BE2C (cell line): ENCODE results near the gene INHA.

Source experiments
- DNase-seq: peaks from one replicate; pipeline ENCODE4 v3.0.0-alpha.2; 2020
- H3K27me3 ChIP-seq: fragments of 250-450 bp; sonication (Bioruptor Pico); 2 replicates; pipeline ENCODE4 v1.5.1; 2020; ENCODE audit warnings: mild to moderate bottlenecking
- H3K36me3 ChIP-seq: fragments of 250-450 bp; sonication (Bioruptor Pico); 2 replicates; pipeline ENCODE4 v1.5.1; 2020; ENCODE audit warnings: mild to moderate bottlenecking
- H3K4me1 ChIP-seq: fragments of 250-450 bp; sonication (Bioruptor Pico); 2 replicates; pipeline ENCODE4 v1.5.1; 2020
- H3K4me3 ChIP-seq: 2 replicates; pipeline ENCODE4 v1.5.1; 2011; ENCODE audit warnings: low read depth, low read length
- H3K9me3 ChIP-seq: fragments of 250-450 bp; sonication (Bioruptor Pico); 2 replicates; pipeline ENCODE4 v1.5.1; 2020
- CTCF ChIP-seq: IDR thresholded peaks from 2 replicates; pipeline ENCODE4 v1.5.1; 2012; ENCODE audit warnings: mild to moderate bottlenecking, low read depth, low read length

The INHA gene

GRCh38 chr2:219607931-219608330 lies 35.8 kb downstream of the INHA start:
- no peaks in the 10 kb centered on the region for H3K27me3 ChIP-seq
- peaks cover 14% of the 10 kb centered on the region for H3K36me3 ChIP-seq
- TF ChIP-seq CTCF, result no peak
- no peak for DNase-seq
- H3K4me3 ChIP-seq, result no peak overlapping the region
- H3K4me1 ChIP-seq, result no peaks in the 10 kb centered on the region
- no peaks in the 10 kb centered on the region for H3K9me3 ChIP-seq

GRCh38 chr2:219608399-219608964 lies 36.4 kb downstream of the INHA start:
- Histone ChIP-seq H3K36me3 (peaks cover 14% of the 10 kb centered on the region), H3K27me3 (no peaks in the 10 kb centered on the region), H3K4me3 (no peak overlapping the region), H3K4me1 (no peaks in the 10 kb centered on the region), H3K9me3 (no peaks in the 10 kb centered on the region)
- TF ChIP-seq CTCF, result no peak
- DNase-seq, result no peak

DNA sequence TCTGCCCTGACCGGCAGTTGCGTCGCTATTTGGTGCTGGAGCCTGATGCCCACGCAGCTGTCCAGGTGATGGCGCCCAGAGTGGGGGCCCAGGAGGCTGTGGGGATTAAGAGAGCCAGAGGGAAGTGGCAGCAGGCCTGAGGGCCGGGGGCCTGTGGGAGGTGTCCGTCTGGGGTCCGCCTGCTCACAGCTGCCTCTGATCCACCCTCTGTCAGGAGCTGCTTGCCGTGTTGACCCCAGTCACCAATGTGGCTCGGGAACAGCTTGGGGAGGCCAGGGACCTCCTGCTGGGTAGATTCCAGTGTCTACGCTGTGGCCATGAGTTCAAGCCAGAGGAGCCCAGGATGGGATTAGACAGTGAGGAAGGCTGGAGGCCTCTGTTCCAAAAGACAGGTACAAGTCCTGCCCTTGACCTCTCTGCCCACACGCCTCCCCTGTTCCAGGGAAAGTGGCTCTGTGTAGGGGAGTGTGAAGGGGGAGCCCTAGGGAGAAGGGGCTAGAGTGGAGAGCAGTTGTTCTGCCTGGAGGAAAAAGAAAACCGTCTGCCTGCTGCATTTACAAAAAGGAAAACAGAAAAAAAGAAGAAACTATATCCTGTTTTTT lies 37.1 kb downstream of the INHA start:
- DNase-seq, result no peak
- H3K27me3 ChIP-seq, result no peaks in the 10 kb centered on the region
- no peaks in the 10 kb centered on the region for H3K9me3 ChIP-seq
- no peak for TF ChIP-seq CTCF
- peaks cover 14% of the 10 kb centered on the region for H3K36me3 ChIP-seq
- no peak overlapping the region for H3K4me3 ChIP-seq
- H3K4me1 ChIP-seq, result no peaks in the 10 kb centered on the region

DNA sequence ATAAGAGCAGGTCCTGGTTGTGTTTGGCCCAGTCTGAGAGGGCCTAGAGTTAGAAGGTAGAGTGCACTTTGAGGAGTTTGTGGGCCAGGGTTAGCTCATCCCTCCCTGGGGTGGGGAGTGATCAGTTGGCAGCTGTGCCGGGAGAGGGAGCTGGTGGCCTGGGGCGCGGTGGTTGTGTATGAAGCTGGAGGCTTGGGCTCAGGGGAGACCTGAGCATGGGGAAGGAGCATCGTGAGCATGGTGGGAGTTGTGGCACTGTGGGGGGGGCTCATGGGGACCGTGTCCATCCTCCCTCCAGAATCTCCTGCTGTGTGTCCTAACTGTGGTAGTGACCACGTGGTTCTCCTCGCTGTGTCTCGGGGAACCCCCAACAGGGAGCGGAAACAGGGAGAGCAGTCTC lies 39.2 kb downstream of the INHA start:
- H3K4me1 ChIP-seq, result no peaks in the 10 kb centered on the region
- H3K36me3 ChIP-seq, result peaks cover 9% of the 10 kb centered on the region
- TF ChIP-seq CTCF, result no peak
- H3K9me3 ChIP-seq, result no peaks in the 10 kb centered on the region
- no peaks in the 10 kb centered on the region for H3K27me3 ChIP-seq
- no peak overlapping the region for H3K4me3 ChIP-seq
- DNase-seq, result no peak

- Histone ChIP-seq H3K36me3 (peaks cover 10% of the 10 kb centered on the region), H3K4me3 (no peak overlapping the region), H3K27me3 (no peaks in the 10 kb centered on the region), H3K9me3 (no peaks in the 10 kb centered on the region), H3K4me1 (no peaks in the 10 kb centered on the region)
- no peak for TF ChIP-seq CTCF
- DNase-seq, result no peak
These were observed 39.9 kb downstream of the INHA start for GRCh38 chr2:219611866-219612576.

DNA sequence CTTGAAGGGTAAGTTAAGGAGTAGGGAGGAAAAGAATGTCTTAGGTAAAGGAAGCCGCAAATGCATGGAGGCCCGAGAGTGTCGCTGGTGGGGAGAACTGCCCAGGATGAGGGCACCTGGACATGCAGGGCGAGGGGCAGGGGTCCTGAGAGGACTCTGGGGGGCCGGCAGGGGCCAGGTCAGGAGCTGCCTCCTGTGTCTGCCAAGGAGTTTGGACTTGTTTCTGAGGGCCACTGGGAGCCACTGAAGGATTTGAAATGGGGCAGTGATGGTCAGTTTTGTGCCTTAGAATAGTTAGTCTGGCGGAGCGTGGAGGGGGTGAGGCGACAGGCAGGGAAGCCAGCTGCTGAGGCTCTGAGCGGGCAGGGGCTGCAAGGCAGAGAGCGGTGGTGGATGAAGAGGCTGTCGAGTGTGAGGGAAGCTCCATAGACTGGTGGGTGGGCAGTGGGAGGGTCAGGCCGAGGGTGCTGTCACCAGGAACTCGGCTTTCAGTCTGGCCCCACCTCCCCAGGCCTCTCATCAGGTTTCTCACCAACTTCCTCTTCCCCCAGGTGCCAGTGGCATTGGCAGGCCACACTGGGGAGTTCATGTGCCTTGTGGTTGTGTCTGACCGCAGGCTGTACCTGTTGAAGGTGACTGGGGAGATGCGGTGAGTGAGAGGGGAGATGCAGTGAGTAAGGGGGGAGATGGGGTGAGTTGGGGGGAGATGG lies 40.6 kb downstream of the INHA start:
- no peak overlapping the region for H3K4me3 ChIP-seq
- no peak for TF ChIP-seq CTCF
- no peaks in the 10 kb centered on the region for H3K27me3 ChIP-seq
- H3K9me3 ChIP-seq, result no peaks in the 10 kb centered on the region
- H3K4me1 ChIP-seq, result no peaks in the 10 kb centered on the region
- peaks cover 10% of the 10 kb centered on the region for H3K36me3 ChIP-seq
- no peak for DNase-seq
